ENCODE results near the gene CD69.

DNA sequence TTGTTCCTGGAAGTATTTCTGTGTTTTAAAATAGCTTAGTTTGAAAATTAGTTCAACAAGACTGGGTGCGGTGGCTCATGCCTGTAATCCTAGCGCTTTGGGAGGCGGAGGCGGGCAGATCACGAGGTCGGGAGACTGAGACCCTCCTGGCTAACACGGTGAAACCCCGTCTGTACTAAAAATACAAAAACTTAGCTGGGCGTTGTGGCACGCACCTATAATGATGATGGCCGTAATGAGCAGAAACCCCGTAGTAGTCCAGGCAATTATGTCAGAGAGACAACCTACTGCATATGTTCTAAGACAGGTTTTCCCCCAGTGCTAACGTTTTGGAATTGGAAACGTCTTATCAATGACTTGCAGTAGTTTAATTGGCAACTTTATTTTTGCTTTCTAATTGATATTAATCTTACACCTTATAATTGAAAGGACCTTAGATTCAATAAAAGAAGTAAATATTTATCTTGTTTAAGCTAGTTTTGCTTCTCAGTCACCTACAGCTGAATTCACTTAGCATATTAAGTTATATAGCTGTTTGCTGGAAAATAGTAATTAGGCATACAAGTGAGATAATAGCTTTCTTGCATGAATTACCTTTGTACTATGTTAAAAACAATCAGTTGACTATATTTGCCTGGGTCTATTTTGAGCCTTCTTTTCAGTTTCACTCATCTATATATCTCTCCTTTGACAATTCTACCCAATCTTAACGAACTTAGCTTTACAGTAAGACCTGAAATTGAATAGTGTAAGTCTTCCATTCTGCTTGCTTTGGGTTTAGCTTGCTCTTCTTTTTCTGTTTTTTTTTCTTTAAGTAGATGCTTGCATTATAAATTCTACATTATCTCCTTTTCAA lies 43.4 kb downstream of the CD69 start:
- TF ChIP-seq, protein P1, sequence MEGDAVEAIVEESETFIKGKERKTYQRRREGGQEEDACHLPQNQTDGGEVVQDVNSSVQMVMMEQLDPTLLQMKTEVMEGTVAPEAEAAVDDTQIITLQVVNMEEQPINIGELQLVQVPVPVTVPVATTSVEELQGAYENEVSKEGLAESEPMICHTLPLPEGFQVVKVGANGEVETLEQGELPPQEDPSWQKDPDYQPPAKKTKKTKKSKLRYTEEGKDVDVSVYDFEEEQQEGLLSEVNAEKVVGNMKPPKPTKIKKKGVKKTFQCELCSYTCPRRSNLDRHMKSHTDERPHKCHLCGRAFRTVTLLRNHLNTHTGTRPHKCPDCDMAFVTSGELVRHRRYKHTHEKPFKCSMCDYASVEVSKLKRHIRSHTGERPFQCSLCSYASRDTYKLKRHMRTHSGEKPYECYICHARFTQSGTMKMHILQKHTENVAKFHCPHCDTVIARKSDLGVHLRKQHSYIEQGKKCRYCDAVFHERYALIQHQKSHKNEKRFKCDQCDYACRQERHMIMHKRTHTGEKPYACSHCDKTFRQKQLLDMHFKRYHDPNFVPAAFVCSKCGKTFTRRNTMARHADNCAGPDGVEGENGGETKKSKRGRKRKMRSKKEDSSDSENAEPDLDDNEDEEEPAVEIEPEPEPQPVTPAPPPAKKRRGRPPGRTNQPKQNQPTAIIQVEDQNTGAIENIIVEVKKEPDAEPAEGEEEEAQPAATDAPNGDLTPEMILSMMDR (IDR thresholded peaks at IDR 0.05): no peak
- no peak for TF ChIP-seq EZH2 (IDR thresholded peaks at IDR 0.05; ENCODE audit: borderline replicate concordance, insufficient read depth, low read depth, low read length, poor library complexity, severe bottlenecking)
